CD4-positive, alpha-beta memory T cell (primary cell): ENCODE data around the gene CFAP43. TPM values are rescaled to one million over a fixed set of nuclear protein-coding genes. Genes with fewer than 3 reads are reported as not detected.

Source experiments
- CTCF ChIA-PET: fragments of 350-600 bp; sonication (Branson Sonifier 250); formaldehyde crosslinking; loops from one replicate; lab custom pipeline; 2021; ENCODE audit warnings: inconsistent platforms; ENCODE audit not compliant: partially characterized antibody; lab: Charles Lee
- POLR2A ChIA-PET: fragments of 350-600 bp; sonication (Branson Sonifier 250); formaldehyde crosslinking; loops from one replicate; lab custom pipeline; 2021; ENCODE audit not compliant: partially characterized antibody; lab: Charles Lee
- DNase-seq, 5 donors: peaks; one replicate each; pipeline versions ENCODE4 v3.0.0 to v3.0.0-alpha.2; 2020 to 2022; ENCODE audit warnings: mixed read lengths in 1 of 5
- H3K27ac ChIP-seq: one replicate; pipeline ENCODE4 v1.7.0; 2013; ENCODE audit warnings: low read depth, low read length
- H3K27me3 ChIP-seq: 2 replicates; pipeline ENCODE4 v1.7.0; 2013; ENCODE audit warnings: mild to moderate bottlenecking, low read length, moderate library complexity; ENCODE audit not compliant: insufficient read depth
- H3K36me3 ChIP-seq: 2 replicates; pipeline ENCODE4 v1.7.0; 2013; ENCODE audit warnings: mild to moderate bottlenecking, low read length, moderate library complexity; ENCODE audit not compliant: insufficient read depth
- H3K4me1 ChIP-seq: 2 replicates; pipeline ENCODE4 v1.7.0; 2013; ENCODE audit warnings: mild to moderate bottlenecking, low read length, moderate library complexity; ENCODE audit not compliant: insufficient read depth
- H3K4me3 ChIP-seq, 2 donors: one replicate each; pipeline ENCODE4 v1.7.0; 2013; ENCODE audit warnings: low read length in 2 of 2, mild to moderate bottlenecking in 1 of 2
- H3K9me3 ChIP-seq, 2 donors: one replicate each; pipeline ENCODE4 v1.7.0; 2013; ENCODE audit warnings: low read length in 2 of 2, control low read depth in 1 of 2; ENCODE audit not compliant: control insufficient read depth in 1 of 2
- H3K27ac Mint-ChIP-seq, 7 donors: one replicate each; pipeline ENCODE4 v1.8.0; 2020 to 2021; ENCODE audit warnings: mixed read lengths in 7 of 7, mild to moderate bottlenecking in 6 of 7, inconsistent platforms in 3 of 7, moderate library complexity in 3 of 7
- H3K27me3 Mint-ChIP-seq, 2 donors: one replicate each; pipeline ENCODE4 v1.8.0; 2020 to 2021; ENCODE audit warnings: mixed read lengths in 2 of 2
- H3K36me3 Mint-ChIP-seq, 2 donors: one replicate each; pipeline ENCODE4 v1.8.0; 2020 to 2021; ENCODE audit warnings: mixed read lengths in 2 of 2, inconsistent platforms in 1 of 2, mild to moderate bottlenecking in 1 of 2
- H3K4me1 Mint-ChIP-seq, 4 donors: one replicate each; pipeline ENCODE4 v1.8.0; 2020 to 2021; ENCODE audit warnings: mixed read lengths in 4 of 4, mild to moderate bottlenecking in 1 of 4
- H3K4me3 Mint-ChIP-seq, 8 donors: one replicate each; pipeline ENCODE4 v1.8.0; 2020 to 2021; ENCODE audit warnings: mixed read lengths in 8 of 8, mild to moderate bottlenecking in 7 of 8, moderate library complexity in 6 of 8, inconsistent platforms in 3 of 8
- H3K9me3 Mint-ChIP-seq, 8 donors: one replicate each; pipeline ENCODE4 v1.8.0; 2020 to 2021; ENCODE audit warnings: mixed read lengths in 8 of 8, mild to moderate bottlenecking in 5 of 8, inconsistent platforms in 3 of 8, moderate library complexity in 1 of 8
- intact Hi-C: fragments of 100-400 bp; cut with micrococcal nuclease; formaldehyde crosslinking; loops from one replicate; pipeline ENCODE4 v1.15.1; 2023
- polyA plus RNA-seq, 2 donors: library from polyadenylated mRNA; unstranded; fragments of 300-500 nt; fragmentation: Illumina TruSeq; gene quantifications; one replicate each; pipeline ENCODE4 v1.2.3, GENCODE V29; 2021
- total RNA-seq, 2 experiments: library from RNA; stranded (reverse); gene quantifications; one replicate each; pipeline ENCODE4 v1.2.3, GENCODE V29; 2021

CFAP43 gene
- total and polyA plus RNA-seq, 4 experiments from 2014 or later, result not detected

- POLR2A ChIA-PET, result interaction anchor here (1.0 kb wide), 1 partner anchor 16 kb away, joined by 4 read pairs; the partner anchor contains the start of gene SFR1
- Mint-ChIP-seq H3K4me1 (peaks cover 0 to 1% (median 0%) of the 10 kb centered on the region in 4 donors), H3K27ac (no peak overlapping the region), H3K4me3 (no peak overlapping the region), H3K27me3 (peaks cover 2 to 3% of the 10 kb centered on the region in 2 donors), H3K9me3 (no peaks in the 10 kb centered on the region), H3K36me3 (no peaks in the 10 kb centered on the region)
- Histone ChIP-seq H3K9me3 (no peaks in the 10 kb centered on the region), H3K27ac (no peak overlapping the region), H3K36me3 (no peaks in the 10 kb centered on the region), H3K27me3 (no peaks in the 10 kb centered on the region), H3K4me1 (no peaks in the 10 kb centered on the region), H3K4me3 (no peak overlapping the region)
- intact Hi-C loops, result no loop called here
- CTCF ChIA-PET, result interaction anchor here (1.7 kb wide), 1 partner anchor 17 kb away, joined by 9 read pairs; the partner anchor contains the start of gene SFR1
- no peak for DNase-seq
These were observed 127.2 kb downstream of the CFAP43 start for GRCh38 chr10:104104926-104105325.

GRCh38 chr10:104104418-104104817 lies 127.7 kb downstream of the CFAP43 start:
- Histone ChIP-seq H3K36me3 (no peaks in the 10 kb centered on the region), H3K27me3 (no peaks in the 10 kb centered on the region), H3K4me1 (no peaks in the 10 kb centered on the region), H3K27ac (no peak overlapping the region), H3K4me3 (no peak overlapping the region), H3K9me3 (no peaks in the 10 kb centered on the region)
- Mint-ChIP-seq H3K4me1 (peaks cover 0 to 1% (median 0%) of the 10 kb centered on the region in 4 donors), H3K27ac (peak overlapping the region in 1 of 7 donors; percentile 2), H3K27me3 (peaks cover 2 to 3% of the 10 kb centered on the region in 2 donors), H3K4me3 (no peak overlapping the region), H3K9me3 (no peaks in the 10 kb centered on the region), H3K36me3 (no peaks in the 10 kb centered on the region)
- no peak for DNase-seq
- ChIA-PET POLR2A (interaction anchor here (2.5 kb wide), 1 partner anchor 17 kb away, joined by 8 read pairs; the partner anchor contains the start of gene SFR1), CTCF (interaction anchor here (1.7 kb wide), 1 partner anchor 17 kb away, joined by 9 read pairs; the partner anchor contains the start of gene SFR1)
- intact Hi-C loops, result no loop called here

- H3K36me3 ChIP-seq, result no peaks in the 10 kb centered on the region
- H3K9me3 ChIP-seq, result no peaks in the 10 kb centered on the region
- Mint-ChIP-seq H3K4me1 (peaks cover 0 to 1% (median 0%) of the 10 kb centered on the region in 4 donors), H3K9me3 (no peaks in the 10 kb centered on the region), H3K4me3 (no peak overlapping the region), H3K27me3 (peaks cover 2 to 5% of the 10 kb centered on the region in 2 donors), H3K27ac (no peak overlapping the region), H3K36me3 (no peaks in the 10 kb centered on the region)
- CTCF ChIA-PET, result interaction anchor here (1.7 kb wide), 1 partner anchor 17 kb away, joined by 9 read pairs; the partner anchor contains the start of gene SFR1
- POLR2A ChIA-PET, result interaction anchor here (2.5 kb wide), 1 partner anchor 18 kb away, joined by 8 read pairs; the partner anchor contains the start of gene SFR1
- no peaks in the 10 kb centered on the region for H3K27me3 ChIP-seq
- no peak overlapping the region for H3K27ac ChIP-seq
- no peak for DNase-seq
- intact Hi-C loops, result no loop called here
- no peaks in the 10 kb centered on the region for H3K4me1 ChIP-seq
- H3K4me3 ChIP-seq, result no peak overlapping the region
These were observed 128.2 kb downstream of the CFAP43 start for GRCh38 chr10:104103956-104104355.

- no peak overlapping the region for H3K4me3 Mint-ChIP-seq
These were observed 130.3 kb downstream of the CFAP43 start for GRCh38 chr10:104101902-104102301.

GRCh38 chr10:104100795-104101194 lies 131.4 kb downstream of the CFAP43 start:
- H3K4me3 ChIP-seq, result no peak overlapping the region
- H3K4me3 Mint-ChIP-seq, result no peak overlapping the region

More at GRCh38 chr10:104101902-104102301, 130.3 kb downstream of the CFAP43 start:
- intact Hi-C loops, result no loop called here
- Mint-ChIP-seq H3K4me1 (peaks cover 0 to 1% (median 0%) of the 10 kb centered on the region in 4 donors), H3K36me3 (no peaks in the 10 kb centered on the region), H3K27me3 (peaks cover 5 to 7% of the 10 kb centered on the region in 2 donors), H3K27ac (no peak overlapping the region), H3K9me3 (no peaks in the 10 kb centered on the region)
- ChIA-PET CTCF (no interaction called here), POLR2A (no interaction called here)
- no peak overlapping the region for H3K4me3 ChIP-seq
- no peak overlapping the region for H3K27ac ChIP-seq
- H3K27me3 ChIP-seq, result no peaks in the 10 kb centered on the region
- no peaks in the 10 kb centered on the region for H3K9me3 ChIP-seq
- H3K4me1 ChIP-seq, result no peaks in the 10 kb centered on the region
- no peak for DNase-seq
- no peaks in the 10 kb centered on the region for H3K36me3 ChIP-seq

GRCh38 chr10:104099941-104100340 lies 132.2 kb downstream of the CFAP43 start:
- no peaks in the 10 kb centered on the region for H3K4me1 ChIP-seq
- Mint-ChIP-seq H3K27me3 (peaks cover 5 to 10% of the 10 kb centered on the region in 2 donors), H3K27ac (no peak overlapping the region), H3K36me3 (no peaks in the 10 kb centered on the region), H3K4me3 (no peak overlapping the region), H3K4me1 (peaks cover 0 to 1% (median 0%) of the 10 kb centered on the region in 4 donors), H3K9me3 (peaks cover 0 to 4% (median 0%) of the 10 kb centered on the region in 8 donors)
- H3K9me3 ChIP-seq, result no peaks in the 10 kb centered on the region
- DNase-seq, result no peak
- H3K27me3 ChIP-seq, result no peaks in the 10 kb centered on the region
- H3K27ac ChIP-seq, result no peak overlapping the region
- H3K4me3 ChIP-seq, result no peak overlapping the region
- ChIA-PET POLR2A (no interaction called here), CTCF (interaction anchor here (0.8 kb wide), 1 partner anchor 41 kb away, joined by 4 read pairs; no protein-coding TSS in a partner anchor)
- H3K36me3 ChIP-seq, result no peaks in the 10 kb centered on the region
- intact Hi-C loops, result no loop called here

More at GRCh38 chr10:104100795-104101194, 131.4 kb downstream of the CFAP43 start:
- no peak overlapping the region for H3K27ac Mint-ChIP-seq
- peaks cover 0 to 1% (median 0%) of the 10 kb centered on the region in 4 donors for H3K4me1 Mint-ChIP-seq
- peaks cover 0 to 4% (median 0%) of the 10 kb centered on the region in 8 donors for H3K9me3 Mint-ChIP-seq
- no peak overlapping the region for H3K27ac ChIP-seq
- ChIA-PET CTCF (no interaction called here), POLR2A (no interaction called here)
- no peaks in the 10 kb centered on the region for H3K36me3 Mint-ChIP-seq
- H3K27me3 Mint-ChIP-seq, result peaks cover 5 to 10% of the 10 kb centered on the region in 2 donors
- no peaks in the 10 kb centered on the region for H3K4me1 ChIP-seq
- H3K9me3 ChIP-seq, result no peaks in the 10 kb centered on the region
- intact Hi-C loops, result no loop called here
- no peak for DNase-seq
- no peaks in the 10 kb centered on the region for H3K36me3 ChIP-seq
- no peaks in the 10 kb centered on the region for H3K27me3 ChIP-seq

- H3K36me3 ChIP-seq, result no peaks in the 10 kb centered on the region
- no peaks in the 10 kb centered on the region for H3K27me3 ChIP-seq
- no peak for DNase-seq
- ChIA-PET CTCF (interaction anchor here (0.8 kb wide), 1 partner anchor 41 kb away, joined by 4 read pairs; no protein-coding TSS in a partner anchor), POLR2A (no interaction called here)
- peaks cover 5 to 10% of the 10 kb centered on the region in 2 donors for H3K27me3 Mint-ChIP-seq
- H3K27ac Mint-ChIP-seq, result no peak overlapping the region
- H3K4me1 Mint-ChIP-seq, result no peaks in the 10 kb centered on the region
- H3K9me3 ChIP-seq, result no peaks in the 10 kb centered on the region
- H3K4me1 ChIP-seq, result no peaks in the 10 kb centered on the region
- no peak overlapping the region for H3K27ac ChIP-seq
- no peaks in the 10 kb centered on the region for H3K36me3 Mint-ChIP-seq
- intact Hi-C loops, result no loop called here
- peaks cover 0 to 4% (median 0%) of the 10 kb centered on the region in 8 donors for H3K9me3 Mint-ChIP-seq
- no peak overlapping the region for H3K4me3 ChIP-seq
- no peak overlapping the region for H3K4me3 Mint-ChIP-seq
These were observed 132.9 kb downstream of the CFAP43 start for GRCh38 chr10:104099269-104099668.
